ENCODE data around the gene DHX34.

- TF ChIP-seq, protein P1, sequence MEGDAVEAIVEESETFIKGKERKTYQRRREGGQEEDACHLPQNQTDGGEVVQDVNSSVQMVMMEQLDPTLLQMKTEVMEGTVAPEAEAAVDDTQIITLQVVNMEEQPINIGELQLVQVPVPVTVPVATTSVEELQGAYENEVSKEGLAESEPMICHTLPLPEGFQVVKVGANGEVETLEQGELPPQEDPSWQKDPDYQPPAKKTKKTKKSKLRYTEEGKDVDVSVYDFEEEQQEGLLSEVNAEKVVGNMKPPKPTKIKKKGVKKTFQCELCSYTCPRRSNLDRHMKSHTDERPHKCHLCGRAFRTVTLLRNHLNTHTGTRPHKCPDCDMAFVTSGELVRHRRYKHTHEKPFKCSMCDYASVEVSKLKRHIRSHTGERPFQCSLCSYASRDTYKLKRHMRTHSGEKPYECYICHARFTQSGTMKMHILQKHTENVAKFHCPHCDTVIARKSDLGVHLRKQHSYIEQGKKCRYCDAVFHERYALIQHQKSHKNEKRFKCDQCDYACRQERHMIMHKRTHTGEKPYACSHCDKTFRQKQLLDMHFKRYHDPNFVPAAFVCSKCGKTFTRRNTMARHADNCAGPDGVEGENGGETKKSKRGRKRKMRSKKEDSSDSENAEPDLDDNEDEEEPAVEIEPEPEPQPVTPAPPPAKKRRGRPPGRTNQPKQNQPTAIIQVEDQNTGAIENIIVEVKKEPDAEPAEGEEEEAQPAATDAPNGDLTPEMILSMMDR (IDR thresholded peaks at IDR 0.05; ENCODE audit: low read length) = no peak
- TF ChIP-seq EZH2phosphoT487 (IDR thresholded peaks at IDR 0.05; ENCODE audit: low read length) (no peak), EZH2 (optimal IDR thresholded peaks at IDR 0.05; ENCODE audit: low read depth, low read length) (no peak)
These were observed 49.8 kb downstream of the DHX34 start for GRCh38 chr19:47398707-47399597.

Measured in MM.1S (cell line).